ENCODE data around the gene SYNPO. TPM values are rescaled to one million over a fixed set of nuclear protein-coding genes. Genes with fewer than 3 reads are reported as not detected.
A peak's percentile ranks its signal among the peaks of the same experiment; 100 is the strongest.

The SYNPO gene
- polyA plus RNA-seq, 2 of the 4 experiments (the other 2 are of a cell fraction): 13.7 to 33.9 TPM

DNA sequence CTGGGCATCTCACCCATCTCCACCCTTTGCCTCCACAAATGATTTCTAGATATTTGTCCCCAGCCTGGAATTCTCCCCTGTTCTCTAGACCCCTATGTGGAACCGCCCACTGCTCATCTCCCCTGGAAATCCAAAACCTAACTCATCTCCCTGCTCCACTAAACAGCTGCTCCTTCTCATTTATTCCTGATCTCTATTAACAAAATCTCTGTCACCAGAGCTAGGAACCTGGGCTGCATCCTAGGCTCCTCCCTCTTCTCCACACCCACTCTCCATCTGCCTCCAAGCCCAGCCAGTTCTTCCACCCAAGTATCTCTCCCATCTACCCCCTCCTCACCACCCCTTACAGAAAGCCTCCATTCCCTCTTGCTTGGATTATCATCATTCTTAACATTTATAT is 24.0 kb upstream of the SYNPO start:
- Histone ChIP-seq H3K27ac (peak overlapping the region in 1 of 2 experiments; percentile 44; a peak in 2 of 6 replicates), H3K4me1 (peaks cover 9% of the 10 kb centered on the region; the same call in 2 of the 3 replicates), H3K4me3 (no peak overlapping the region), H3K9me3 (no peaks in the 10 kb centered on the region), H3K4me2 (no peak overlapping the region)
- 93% methylated on average over 1 of the region's 1 CpG for WGBS (ENCODE audit: missing lambda C conversion rate)
- ChIA-PET POLR2A (no interaction called here), CTCF (interaction anchor here (0.9 to 2.0 kb wide), 3 partner anchors 13 to 71 kb away, joined by 3 to 6 read pairs (median 4); no protein-coding TSS in a partner anchor)
- ATAC-seq (peak in 1 of 2 experiments; percentile 15; a peak in 1 of 6 replicates), DNase-seq (ENCODE audit: low read depth in 1 of 2, low spot score in 1 of 2) (no peak), FAIRE-seq (no peak)
- TF ChIP-seq BCL3 (IDR thresholded peaks at IDR 0.05) (no peak), MAFK (IDR thresholded peaks at IDR 0.05; ENCODE audit: partially characterized antibody) (no peak), NR3C1 (IDR thresholded peaks at IDR 0.05) (no peak), CBX8 (IDR thresholded peaks at IDR 0.05) (no peak), FOXS1 (CRISPR knock-in tag; IDR thresholded peaks at IDR 0.05) (no peak), PBX3 (IDR thresholded peaks at IDR 0.05) (no peak), FOSB (CRISPR knock-in tag; IDR thresholded peaks at IDR 0.05) (no peak)

- Histone ChIP-seq H3K4me2 (no peak overlapping the region), H3K9me3 (no peaks in the 10 kb centered on the region), H3K4me1 (peaks cover 9% of the 10 kb centered on the region; the same call in 2 of the 3 replicates), H3K4me3 (no peak overlapping the region), H3K27ac (0 out of 6 replicates have a peak overlapping the region, but pooled peaks of 1 of the 2 experiments have one; percentile 1)
- 87% methylated on average over 9 of the region's 9 CpGs for WGBS (ENCODE audit: missing lambda C conversion rate)
- ChIA-PET CTCF (interaction anchor here (1.0 to 1.6 kb wide), 4 partner anchors 10 to 38 kb away, joined by 3 to 4 read pairs (median 3); no protein-coding TSS in a partner anchor), POLR2A (no interaction called here)
- FAIRE-seq (no peak), ATAC-seq (no peak), DNase-seq (ENCODE audit: low read depth in 1 of 2, low spot score in 1 of 2) (no peak)
- TF ChIP-seq NFE2L2 (conservative IDR thresholded peaks at IDR 0.05; ENCODE audit: low read length): no peak
- TF ChIP-seq RCOR1 (IDR thresholded peaks at IDR 0.05; ENCODE audit: low read depth, low read length): no peak
- TF ChIP-seq, protein P1, sequence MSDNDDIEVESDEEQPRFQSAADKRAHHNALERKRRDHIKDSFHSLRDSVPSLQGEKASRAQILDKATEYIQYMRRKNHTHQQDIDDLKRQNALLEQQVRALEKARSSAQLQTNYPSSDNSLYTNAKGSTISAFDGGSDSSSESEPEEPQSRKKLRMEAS (IDR thresholded peaks at IDR 0.05): no peak
- TF ChIP-seq, protein P2, sequence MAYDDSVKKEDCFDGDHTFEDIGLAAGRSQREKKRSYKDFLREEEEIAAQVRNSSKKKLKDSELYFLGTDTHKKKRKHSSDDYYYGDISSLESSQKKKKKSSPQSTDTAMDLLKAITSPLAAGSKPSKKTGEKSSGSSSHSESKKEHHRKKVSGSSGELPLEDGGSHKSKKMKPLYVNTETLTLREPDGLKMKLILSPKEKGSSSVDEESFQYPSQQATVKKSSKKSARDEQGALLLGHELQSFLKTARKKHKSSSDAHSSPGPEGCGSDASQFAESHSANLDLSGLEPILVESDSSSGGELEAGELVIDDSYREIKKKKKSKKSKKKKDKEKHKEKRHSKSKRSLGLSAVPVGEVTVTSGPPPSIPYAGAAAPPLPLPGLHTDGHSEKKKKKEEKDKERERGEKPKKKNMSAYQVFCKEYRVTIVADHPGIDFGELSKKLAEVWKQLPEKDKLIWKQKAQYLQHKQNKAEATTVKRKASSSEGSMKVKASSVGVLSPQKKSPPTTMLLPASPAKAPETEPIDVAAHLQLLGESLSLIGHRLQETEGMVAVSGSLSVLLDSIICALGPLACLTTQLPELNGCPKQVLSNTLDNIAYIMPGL (CRISPR knock-in tag; IDR thresholded peaks at IDR 0.05; ENCODE audit: borderline replicate concordance): no peak
- TF ChIP-seq ZSCAN20 (CRISPR knock-in tag; IDR thresholded peaks at IDR 0.05): no peak
- TF ChIP-seq, protein P3, sequence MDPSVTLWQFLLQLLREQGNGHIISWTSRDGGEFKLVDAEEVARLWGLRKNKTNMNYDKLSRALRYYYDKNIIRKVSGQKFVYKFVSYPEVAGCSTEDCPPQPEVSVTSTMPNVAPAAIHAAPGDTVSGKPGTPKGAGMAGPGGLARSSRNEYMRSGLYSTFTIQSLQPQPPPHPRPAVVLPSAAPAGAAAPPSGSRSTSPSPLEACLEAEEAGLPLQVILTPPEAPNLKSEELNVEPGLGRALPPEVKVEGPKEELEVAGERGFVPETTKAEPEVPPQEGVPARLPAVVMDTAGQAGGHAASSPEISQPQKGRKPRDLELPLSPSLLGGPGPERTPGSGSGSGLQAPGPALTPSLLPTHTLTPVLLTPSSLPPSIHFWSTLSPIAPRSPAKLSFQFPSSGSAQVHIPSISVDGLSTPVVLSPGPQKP (IDR thresholded peaks at IDR 0.05; ENCODE audit: low read depth, low read length): no peak
These were observed 22.3 kb upstream of the SYNPO start for GRCh38 chr5:150618163-150618562.

GRCh38 chr5:150618588-150619281 is 21.7 kb upstream of the SYNPO start:
- no peak overlapping the region for H3K4me3 ChIP-seq
- no peaks in the 10 kb centered on the region for H3K9me3 ChIP-seq
- ATAC-seq (no peak), FAIRE-seq (no peak), DNase-seq (ENCODE audit: low read depth in 1 of 2, low spot score in 1 of 2) (no peak)
- peaks cover 9% of the 10 kb centered on the region; the same call in 2 of the 3 replicates for H3K4me1 ChIP-seq
- ChIA-PET POLR2A (no interaction called here), CTCF (interaction anchor here (1.0 to 1.7 kb wide), 4 partner anchors 11 to 33 kb away, joined by 3 to 5 read pairs (median 4); no protein-coding TSS in a partner anchor)
- H3K4me2 ChIP-seq: no peak overlapping the region
- H3K27ac ChIP-seq: no peak overlapping the region
- 94% methylated on average over 17 of the region's 17 CpGs for WGBS (ENCODE audit: missing lambda C conversion rate)
- TF ChIP-seq JUNB (IDR thresholded peaks at IDR 0.05) (no peak), E2F6 (IDR thresholded peaks at IDR 0.05; ENCODE audit: borderline replicate concordance, low read depth) (no peak), HOXA7 (CRISPR knock-in tag; IDR thresholded peaks at IDR 0.05) (no peak), TFCP2L1 (CRISPR knock-in tag; IDR thresholded peaks at IDR 0.05) (no peak), MAFK (IDR thresholded peaks at IDR 0.05; ENCODE audit: partially characterized antibody) (no peak), MYC (IDR thresholded peaks at IDR 0.05; ENCODE audit: borderline replicate concordance, low read length) (no peak), FOXS1 (CRISPR knock-in tag; IDR thresholded peaks at IDR 0.05) (no peak), HEYL (CRISPR knock-in tag; IDR thresholded peaks at IDR 0.05) (no peak), PHF8 (IDR thresholded peaks at IDR 0.05; ENCODE audit: borderline replicate concordance, low read depth) (no peak), TP53 (CRISPR knock-in tag; IDR thresholded peaks at IDR 0.05) (no peak), RARB (CRISPR knock-in tag; IDR thresholded peaks at IDR 0.05) (no peak), NR3C1 (IDR thresholded peaks at IDR 0.05) (no peak), KDM5A (IDR thresholded peaks at IDR 0.05) (no peak), HDAC2 (IDR thresholded peaks at IDR 0.05) (no peak), ZNF302 (CRISPR knock-in tag; IDR thresholded peaks at IDR 0.05) (no peak)
- TF ChIP-seq, protein P4, sequence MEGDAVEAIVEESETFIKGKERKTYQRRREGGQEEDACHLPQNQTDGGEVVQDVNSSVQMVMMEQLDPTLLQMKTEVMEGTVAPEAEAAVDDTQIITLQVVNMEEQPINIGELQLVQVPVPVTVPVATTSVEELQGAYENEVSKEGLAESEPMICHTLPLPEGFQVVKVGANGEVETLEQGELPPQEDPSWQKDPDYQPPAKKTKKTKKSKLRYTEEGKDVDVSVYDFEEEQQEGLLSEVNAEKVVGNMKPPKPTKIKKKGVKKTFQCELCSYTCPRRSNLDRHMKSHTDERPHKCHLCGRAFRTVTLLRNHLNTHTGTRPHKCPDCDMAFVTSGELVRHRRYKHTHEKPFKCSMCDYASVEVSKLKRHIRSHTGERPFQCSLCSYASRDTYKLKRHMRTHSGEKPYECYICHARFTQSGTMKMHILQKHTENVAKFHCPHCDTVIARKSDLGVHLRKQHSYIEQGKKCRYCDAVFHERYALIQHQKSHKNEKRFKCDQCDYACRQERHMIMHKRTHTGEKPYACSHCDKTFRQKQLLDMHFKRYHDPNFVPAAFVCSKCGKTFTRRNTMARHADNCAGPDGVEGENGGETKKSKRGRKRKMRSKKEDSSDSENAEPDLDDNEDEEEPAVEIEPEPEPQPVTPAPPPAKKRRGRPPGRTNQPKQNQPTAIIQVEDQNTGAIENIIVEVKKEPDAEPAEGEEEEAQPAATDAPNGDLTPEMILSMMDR (IDR thresholded peaks at IDR 0.05): no peak
